GM11168 (cell line): ENCODE measurements around the gene NEXN.

ENCODE experiments used
- in situ Hi-C: fragments of 300-500 bp; cut with MboI; formaldehyde crosslinking; loops from one replicate; pipeline ENCODE4 v1.12.0; 2022; ENCODE audit warnings: low sequenced_read_pairs; ENCODE audit not compliant: unreplicated experiment

The NEXN gene

GRCh38 chr1:77990629-77991204 lies 102.3 kb downstream of the NEXN start:
- in situ Hi-C loops, result no loop called here

- in situ Hi-C loops, result no loop called here
Measured at GRCh38 chr1:77991638-77992037, 103.2 kb downstream of the NEXN start.
